Dedifferentiated amniotic fluid mesenchymal stem cell (primary cell): ENCODE measurements around the gene CACNA1E.

Experiments
- DNase-seq: peaks from one replicate; pipeline ENCODE4 v3.0.0-alpha.2; 2016; ENCODE audit errors: extremely low spot score

The CACNA1E gene

DNA sequence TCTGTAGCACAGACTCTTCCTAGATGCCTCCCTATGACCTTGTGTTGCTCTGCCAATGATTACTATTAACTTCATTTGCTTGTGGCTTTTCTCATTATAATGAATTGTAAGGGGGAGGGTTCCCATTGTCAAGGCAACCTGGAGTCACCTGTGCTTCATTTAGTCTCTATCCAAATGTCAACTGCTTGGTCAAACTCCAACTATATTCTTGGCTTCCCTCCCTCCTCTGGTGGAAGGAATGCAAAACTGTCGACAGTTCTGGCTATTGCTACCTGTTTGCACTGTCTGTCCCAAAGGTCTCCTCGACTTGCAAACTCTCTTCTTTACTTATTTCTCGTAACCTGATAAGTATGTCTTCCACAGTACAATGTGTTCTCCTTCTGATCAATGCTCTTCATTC is 100.3 kb downstream of the CACNA1E start:
- DNase-seq: no peak

DNA sequence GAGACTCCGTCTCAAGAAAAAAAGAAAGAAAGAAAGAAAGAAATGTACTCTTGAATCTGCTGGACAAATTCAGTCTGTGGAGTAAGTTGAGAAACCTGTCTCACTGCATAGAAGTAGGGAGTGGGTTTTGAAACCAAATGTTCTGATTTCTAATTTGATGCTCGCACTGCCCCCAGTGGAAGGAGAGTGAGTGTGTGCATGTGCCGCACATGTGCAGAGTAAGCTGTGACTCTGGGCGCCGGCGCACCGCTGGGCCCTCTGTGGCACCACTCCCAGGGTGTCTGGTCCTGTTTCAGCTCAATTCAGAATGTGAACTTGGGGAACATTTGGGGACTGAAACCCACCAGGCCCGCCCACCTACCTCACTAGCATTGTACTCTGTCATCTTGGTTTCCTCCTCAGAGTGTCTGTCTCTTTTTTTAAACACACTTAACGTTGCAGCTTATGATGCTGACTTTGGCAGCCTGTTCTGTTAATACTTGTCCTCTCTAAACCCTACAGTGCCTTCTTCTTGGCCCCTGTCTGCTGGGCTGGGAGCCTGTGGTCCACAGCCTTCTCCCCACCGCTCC is 104.6 kb downstream of the CACNA1E start:
- no peak for DNase-seq

DNA sequence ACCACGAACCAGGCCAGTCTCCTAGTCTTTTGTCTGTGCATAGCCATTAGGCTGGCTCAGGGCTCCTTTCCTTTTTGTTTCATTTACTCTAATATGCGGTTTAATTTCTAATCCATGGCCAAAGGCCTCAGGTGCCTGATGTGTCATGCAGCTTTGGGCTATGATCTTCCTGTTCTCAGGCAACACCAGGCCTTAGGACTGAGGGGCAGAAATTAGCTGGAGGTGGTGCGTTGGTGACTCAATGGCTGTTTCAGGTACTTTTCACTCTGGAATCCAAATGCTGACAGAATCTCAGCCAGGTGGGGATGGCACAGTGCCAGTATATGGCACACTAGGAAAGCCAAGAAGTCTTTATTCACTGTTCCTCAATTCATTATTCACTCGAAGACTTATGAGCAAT is 105.3 kb downstream of the CACNA1E start:
- DNase-seq: no peak

DNA sequence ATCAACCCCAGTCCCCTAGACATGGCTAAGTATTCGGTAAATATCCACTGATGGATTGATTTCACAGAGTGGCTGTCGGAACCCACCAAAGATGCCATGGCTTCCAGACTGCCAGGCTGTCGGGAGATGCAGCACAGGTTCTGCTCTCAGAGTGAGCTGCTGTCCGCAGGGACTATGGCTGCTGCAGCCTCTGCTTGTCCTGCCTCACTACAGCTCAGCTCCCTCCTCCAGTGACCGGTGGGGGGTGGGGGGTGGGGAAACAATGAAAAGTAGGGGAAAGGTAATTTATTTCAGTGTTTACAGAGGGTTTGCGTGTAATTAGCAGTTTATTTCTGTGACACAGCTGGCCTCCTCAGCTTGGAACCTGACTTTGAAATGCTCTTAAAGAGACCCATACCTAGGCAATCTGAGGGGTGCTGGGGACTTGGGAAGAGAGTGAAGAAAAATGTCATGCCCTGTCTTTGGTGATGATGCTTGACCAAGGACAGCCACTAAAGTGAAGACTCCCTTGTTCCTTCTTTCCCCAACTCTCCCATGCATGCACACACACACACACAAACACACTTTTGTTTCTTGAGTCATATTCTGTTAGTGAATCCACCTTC is 109.0 kb downstream of the CACNA1E start:
- DNase-seq: no peak

DNA sequence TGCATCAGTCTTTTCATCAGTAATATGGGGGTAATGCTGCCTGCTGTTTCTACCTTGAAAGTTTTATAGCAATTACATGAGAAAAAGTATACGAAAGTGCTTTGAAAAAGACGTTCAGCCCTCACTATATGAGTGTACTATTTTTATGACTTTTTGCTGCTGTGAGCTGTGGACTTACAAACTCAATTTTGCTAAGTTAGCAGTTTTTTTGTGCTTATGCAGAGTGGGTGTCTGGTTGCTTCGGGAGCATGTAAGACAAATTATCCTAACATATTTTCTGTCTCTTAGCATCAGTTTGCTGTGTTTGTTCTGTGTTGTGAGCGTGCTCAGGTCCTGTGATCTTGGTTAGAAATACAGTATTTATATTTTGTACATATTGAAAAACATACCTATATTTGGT is 109.7 kb downstream of the CACNA1E start:
- DNase-seq: no peak

DNA sequence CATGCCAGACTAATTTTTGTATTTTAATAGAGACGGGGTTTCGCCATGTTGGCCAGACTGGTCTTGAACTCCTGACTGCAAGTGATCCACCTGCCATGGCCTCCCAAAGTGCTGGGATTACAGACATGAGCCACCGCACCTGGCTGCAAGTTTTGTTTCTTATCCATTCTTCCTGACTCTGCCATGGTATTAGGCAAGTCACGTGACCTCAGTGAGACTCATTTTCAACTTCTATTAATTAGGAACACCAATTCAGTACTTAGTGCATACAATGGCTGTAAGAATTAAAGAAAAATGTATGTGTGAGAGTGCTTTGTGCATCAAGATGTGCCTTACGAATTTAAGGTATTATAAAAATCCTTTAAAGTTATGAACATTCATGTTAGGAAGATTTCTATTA is 111.2 kb downstream of the CACNA1E start:
- DNase-seq: no peak

DNA sequence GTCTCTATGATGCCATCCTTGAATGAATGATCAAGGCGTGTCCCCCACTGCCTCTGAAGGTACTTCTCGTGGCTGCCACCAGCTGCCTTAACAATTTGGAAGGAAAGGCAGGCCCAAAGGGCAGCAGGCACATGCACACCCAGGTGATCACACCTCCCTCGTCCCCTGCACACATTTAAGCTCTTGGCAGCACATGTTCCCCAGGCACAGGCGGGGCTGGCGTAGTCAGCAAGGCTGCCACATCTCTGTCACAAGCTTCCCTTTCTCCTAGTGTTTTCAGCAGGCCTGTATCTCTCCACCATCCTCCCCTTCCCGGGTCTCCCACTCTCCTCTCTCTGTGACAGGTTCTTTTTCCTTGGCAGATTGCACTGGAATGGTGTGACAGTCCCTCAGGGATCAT is 111.9 kb downstream of the CACNA1E start:
- DNase-seq: no peak

DNA sequence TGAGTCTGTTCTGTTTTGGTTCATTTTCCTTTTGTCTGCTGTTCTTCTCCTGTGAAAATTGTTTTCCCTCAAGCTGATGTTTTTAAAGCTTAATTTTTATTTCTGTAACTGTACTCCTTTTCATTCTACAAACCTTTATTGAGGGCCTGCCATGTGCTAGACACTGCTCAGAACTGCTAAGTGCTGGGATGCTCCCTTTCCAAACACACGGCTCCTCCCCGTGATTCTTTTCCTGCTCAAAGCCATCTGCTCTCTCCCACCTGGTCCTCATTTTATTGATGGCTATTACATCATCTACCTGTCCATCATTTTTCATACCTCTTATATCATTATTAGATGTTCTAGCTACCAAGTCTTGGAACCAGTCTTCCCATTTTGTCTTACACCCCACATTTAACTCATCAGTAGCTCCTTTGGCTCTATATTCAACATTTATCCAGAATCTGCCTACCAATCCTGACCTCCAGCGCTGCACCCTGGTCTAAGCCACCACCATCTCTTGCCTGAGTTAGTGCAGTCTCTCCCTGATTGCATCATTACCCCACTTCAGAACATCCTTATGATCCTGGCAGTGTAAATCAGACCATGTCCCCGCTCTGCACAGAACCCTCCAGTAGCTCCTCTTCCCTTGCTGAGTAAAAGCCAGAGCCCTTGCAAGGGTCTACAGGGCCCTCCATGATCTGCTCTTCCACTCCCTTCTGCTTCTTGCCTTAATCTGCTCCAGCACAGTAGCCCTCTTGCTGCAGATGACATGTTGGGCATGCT is 118.1 kb downstream of the CACNA1E start:
- DNase-seq: no peak

DNA sequence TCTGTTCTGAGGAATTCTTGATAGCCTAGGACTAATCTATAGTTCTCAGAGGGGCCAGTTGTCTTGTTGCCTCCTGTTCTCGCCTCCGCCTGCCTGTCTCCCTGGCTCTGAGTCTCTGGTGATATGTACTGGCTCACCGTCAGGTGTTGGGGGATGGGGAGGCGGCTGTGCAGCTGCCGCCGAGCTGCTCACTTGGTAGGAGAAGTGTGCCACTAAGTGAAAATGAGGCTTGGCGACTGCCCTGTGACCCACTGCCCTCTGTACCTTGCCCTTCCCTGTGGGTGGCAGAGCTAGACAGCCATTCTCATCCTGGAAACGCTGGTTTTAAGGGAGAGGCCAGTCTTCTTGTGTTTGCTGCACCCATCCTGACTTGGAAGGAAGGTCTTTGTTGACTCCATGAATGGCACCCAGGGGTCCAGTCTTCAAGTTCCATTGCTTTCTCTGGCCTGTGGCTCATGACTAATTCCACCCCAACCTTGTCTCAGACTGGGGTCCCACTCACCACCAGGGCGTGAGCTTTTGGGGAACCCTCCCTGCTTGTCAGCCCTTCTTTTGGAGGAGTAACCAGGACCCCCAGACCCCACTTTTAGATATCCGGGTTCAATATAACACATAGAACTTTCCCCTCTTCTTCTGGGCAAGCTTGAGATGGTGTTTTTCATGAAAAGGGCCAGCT is 120.6 kb downstream of the CACNA1E start:
- no peak for DNase-seq

DNA sequence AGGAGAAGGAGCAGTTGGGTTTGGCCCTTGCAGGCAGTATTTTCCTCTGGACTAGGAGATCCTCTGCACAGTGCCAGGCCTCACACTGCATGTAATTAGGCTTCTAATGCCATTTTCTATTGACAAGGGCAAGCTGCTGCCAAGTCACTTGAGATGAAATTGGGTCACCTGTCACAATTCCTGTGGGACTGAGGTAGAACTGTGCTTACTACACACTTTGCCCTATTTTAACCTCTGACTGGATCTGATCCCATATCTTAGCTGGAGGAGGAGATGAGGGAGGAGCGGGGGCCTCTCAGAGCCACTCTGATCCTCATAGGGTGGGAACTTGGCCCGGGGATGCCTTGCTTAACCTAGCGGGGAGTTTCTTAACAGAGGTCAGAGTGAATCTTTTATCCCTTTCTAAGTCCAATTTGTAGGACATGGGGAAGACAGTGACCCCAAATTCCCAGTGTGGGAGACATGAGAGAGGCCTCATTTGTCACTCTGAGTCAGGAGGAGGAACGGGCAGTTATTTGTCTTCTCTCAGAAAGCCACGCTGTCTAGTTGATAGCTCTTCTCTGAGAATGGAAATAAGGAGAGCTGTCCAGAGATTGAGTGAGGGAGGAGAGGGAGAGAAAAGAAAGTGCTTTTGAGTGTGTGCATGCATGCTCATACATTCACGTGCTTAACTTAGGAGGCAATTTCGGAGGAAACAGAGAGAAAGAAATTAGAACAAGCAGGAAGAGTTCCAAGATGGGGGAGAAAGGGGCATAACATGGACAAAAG is 121.3 kb downstream of the CACNA1E start:
- DNase-seq: no peak

DNA sequence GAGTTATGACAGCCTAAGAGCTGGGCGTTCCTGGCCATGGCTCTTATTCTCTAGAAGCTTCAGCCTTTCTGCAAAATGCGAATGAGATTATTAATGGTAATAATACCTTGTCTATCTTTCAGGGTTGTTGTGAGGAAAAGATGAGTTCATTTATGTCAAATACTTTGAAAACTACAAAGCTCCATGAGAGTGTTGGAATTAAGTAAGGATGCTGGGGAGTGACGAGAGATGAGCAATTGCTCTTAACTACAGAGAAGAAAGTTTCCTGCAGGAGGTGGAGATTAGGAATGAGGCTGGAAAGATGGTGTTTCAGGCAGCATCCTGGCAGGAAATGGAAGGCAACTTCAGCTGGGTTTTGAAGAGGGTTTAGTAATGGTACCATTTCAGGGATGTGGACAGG is 124.2 kb downstream of the CACNA1E start:
- no peak for DNase-seq

DNA sequence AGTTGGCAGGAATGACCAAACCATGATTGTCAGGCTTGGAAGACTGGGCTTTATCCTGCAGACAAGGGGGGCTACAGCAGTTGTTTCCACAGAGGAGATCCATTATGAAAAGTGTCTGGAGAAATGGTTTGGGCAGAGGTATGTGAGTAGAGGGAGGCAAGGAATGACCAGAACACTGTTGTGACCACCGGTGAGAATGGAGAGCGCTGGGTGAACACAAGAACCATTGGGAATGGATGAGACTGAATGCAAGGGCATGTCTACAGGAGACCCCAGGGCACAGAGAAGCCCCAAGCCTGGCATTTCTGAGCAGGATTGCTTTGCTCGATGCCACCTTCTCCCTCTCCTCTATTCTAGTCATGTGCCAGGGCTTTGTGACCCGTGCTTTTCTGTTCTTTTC is 125.1 kb downstream of the CACNA1E start:
- DNase-seq: no peak

DNA sequence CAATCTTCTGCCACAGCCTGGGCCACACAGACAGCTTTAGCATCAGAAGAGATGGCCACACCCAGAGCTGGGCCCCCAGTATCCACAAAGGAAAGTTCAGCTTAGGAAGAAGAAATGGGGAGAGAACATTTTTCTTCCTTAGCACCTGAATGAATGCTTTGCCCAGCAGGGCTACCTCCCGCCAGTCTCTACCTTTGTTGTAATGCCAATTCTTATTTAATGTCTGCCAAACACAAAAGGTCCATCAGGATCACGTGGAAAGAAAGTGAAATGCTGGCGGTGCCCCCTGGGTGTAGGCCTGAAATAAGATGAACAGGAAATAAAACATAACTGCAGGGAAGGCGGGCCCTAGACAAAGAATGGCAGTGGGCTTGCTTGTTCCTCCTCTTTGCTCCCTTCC is 125.6 kb downstream of the CACNA1E start:
- DNase-seq: no peak

DNA sequence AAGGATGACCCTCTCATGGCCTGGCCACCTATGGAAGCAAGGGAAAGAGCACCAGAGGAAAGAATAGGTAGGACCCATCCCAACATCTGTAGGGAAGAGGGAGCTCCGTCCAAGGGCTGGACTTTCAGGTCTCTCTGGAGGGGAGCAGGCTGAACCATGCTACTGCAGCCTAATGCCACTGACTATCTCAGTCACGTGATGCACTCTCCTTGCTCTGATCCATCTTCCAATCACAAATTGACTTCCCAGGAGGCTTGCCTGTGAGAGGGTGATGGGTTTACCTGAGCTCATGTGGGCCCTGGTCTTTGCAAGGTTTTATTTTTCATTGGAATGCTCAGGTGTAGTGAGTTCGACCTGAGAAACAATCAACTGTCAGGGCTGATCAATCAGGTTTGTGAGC is 128.8 kb downstream of the CACNA1E start:
- DNase-seq: no peak

DNA sequence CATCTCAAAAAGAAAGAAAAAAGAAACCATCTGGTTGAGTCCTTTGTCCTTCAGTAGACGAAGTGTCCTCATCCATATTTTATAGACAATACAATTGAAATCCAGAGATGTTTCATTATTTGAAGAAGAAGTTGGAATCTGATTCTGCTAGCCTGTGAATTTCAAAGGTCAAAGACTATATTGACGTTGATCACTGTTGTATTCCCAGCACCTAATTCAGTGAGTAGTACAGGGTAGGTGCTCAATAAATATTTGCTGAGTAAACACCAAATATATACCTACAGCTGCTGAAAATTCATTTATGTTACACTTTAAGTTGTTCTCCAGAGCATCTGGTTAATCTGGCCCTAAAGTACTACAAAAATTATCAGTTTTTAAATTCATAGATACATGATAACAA is 135.2 kb downstream of the CACNA1E start:
- DNase-seq: no peak

DNA sequence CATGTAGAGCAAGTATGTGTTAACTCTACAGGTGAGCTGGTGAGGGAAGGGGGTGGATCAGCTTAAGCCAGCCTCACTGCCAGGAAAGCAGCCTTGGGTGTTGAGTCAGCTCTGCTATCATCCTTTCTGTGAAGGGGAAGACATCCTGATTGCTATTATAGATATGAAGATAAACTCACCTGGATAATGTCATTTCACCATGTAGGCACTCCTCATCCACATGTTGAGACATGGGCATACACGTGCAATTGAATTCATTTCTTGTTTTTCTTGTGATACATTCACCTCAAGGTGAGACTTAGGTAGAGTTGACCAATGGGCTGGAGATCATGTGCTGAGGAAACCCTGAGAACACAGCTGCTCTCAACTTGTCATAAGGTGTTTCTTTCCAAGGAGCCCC is 136.9 kb downstream of the CACNA1E start:
- DNase-seq: no peak

DNA sequence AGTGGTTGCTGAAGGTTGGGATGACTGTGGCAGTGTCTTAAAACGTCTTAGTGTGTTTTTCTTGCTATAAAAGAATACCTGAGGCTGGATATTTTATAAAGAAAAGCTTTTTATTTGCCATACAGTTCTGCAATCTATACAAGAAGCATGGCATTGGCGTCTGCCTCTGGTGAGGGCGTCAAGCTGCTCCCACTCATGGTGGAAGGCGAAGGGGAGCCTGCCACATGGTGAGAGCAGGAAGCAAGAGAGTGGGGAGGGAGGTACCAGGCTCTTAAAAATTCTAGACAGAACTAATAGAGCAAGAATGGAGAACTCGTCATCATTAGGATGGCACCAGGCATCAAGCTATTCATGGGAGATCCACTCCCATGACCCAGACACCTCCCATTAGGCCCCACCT is 140.5 kb downstream of the CACNA1E start:
- DNase-seq: no peak

DNA sequence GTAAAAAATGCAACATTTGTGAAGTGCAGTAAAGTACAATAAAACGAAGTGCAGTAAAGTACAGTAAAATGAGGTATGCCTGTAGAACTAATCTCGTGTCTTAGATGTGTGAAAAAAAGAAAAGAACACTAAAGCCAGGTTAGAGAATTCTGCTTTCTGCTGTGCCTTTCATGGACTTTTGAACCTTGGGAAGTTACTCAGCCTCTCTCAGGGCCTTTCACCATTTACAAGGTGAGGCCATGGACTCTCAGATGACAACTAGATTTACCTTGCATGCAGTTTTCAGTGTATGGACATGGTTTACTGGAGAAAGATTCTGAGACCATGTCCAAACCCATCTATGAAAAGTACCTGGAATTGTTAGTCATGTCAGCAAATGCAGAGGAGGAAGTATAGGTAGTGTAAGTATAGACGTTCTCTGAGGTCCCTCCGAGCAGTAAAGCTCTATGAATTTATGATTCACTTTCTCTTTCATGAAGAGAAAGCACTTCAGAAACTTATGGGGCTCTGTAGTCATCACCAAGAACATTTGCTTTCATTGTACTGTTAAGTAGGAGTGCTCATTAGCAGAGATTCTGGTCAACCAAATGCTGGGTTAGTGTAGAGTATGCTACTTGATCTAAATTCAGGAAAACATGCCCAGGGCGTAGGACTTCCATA is 143.1 kb downstream of the CACNA1E start:
- DNase-seq: no peak

DNA sequence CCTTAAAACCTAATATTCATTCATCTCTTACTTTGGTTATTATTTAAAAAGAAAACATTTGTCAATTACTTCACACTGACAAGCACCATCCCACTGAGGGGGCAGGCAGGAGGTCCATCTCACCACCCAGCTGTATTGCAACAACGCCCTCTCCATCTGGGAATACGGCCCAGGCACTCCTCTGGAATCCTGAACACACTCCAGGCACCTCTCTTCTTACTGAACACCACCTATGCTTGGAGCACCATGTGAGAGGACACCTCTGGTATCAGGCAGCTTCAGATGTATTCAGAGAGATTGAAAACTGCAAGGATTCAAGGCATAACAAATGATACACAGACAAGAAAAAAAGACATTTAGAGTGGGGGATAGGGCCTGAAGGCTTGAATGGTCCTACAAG is 147.1 kb downstream of the CACNA1E start:
- DNase-seq: no peak

DNA sequence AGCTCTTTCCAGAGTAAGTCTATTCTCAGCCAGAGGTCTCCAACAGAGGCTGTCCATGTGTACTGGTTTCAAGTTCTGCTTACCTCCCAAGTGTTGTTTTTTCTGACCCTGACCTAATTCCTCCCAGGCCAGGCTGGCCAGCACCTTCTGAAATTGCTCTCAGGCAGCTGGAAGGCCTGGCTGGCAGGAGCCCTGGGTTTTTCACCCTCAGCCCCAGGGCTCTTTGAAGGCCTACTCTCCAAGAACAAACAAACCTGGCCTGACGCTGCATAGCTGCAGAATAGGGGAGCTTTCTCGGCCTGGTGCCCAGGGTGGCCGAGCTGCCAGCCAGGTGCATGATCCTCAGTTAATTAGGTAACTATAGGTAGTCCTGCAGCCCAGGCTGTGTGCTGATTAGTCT is 147.5 kb downstream of the CACNA1E start:
- no peak for DNase-seq

DNA sequence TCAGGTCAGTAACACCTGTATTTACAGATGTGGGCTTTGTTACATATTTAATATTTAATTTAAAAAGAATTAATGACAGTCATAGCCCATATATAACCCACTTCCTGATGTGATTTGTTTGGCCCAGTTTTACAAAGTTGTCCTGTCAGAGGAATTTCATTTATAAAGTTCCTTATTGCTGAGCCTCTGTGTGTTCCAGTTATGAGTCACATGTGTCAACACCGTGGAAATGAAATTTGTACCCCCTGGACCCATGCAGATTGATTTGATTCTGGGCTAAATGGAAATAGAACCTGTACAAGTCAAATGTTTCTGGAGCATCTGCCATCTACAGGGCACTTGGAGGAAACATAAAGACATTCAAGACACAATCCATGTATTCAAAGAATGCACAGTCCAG is 149.2 kb downstream of the CACNA1E start:
- no peak for DNase-seq

DNA sequence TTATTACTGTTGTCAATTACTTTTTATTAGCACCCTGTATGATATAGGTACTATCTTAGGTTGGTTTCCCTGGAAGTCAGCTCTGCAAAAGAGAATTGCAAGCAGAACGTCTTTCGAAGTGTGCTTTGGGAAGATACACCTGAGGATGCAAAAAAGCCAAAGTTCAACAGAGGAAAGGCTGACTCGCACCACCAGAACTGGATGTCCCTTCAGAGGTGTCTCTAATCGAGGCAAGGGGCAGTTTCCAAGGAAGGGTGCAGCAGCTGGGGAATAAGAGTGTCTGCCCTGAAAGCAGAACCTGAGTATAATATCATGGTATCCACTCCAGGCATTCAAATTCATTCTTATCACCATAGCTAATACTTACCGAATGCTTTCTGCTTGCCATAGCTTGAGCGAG is 149.6 kb downstream of the CACNA1E start:
- DNase-seq: no peak
